Measurements from ENCODE around the gene SPINK13. TPM values are rescaled to one million over a fixed set of nuclear protein-coding genes. Genes with fewer than 3 reads are reported as not detected.

Gene SPINK13
- not detected in 2 replicates for total RNA-seq
- long read RNA-seq, result 0 reads

DNA sequence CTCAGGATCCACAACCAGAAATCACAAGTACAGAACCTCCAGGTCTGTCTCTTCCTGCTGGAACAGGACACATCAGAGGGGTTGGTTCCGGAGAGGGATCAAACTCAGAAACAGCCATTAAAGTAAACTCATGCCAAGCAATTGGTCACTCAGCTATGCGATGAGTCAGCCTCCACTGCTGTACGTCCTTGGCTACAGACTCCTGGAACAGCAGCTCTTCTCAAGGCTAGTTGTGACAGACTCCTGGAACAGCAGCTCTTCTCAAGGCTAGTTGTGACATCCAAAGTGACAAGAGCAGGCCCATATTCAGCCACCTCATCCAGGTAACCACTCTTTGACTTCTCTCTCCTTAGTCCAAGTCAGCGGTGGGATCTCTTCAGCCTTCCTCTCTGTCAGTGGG, at the start of gene SPINK13:
Gene SPINK13, plus strand, starts transcription at position 229 of the 400 bp plus-strand sequence. CDS start 1,279 bp downstream, outside the sequence.
- Mint-ChIP-seq H3K27ac (ENCODE audit: unreplicated experiment) (no peak within 1 kb of the TSS), H3K9me3 (ENCODE audit: unreplicated experiment) (no peaks in the 10 kb centered on the region), H3K27me3 (ENCODE audit: unreplicated experiment) (peaks cover 3% of the 10 kb centered on the region), H3K4me3 (ENCODE audit: unreplicated experiment) (no peak within 1 kb of the TSS), H3K4me1 (ENCODE audit: unreplicated experiment) (no peaks in the 10 kb centered on the region), H3K36me3 (ENCODE audit: unreplicated experiment) (no peaks in the 10 kb centered on the region)
- no peak for TF ChIP-seq CTCF (IDR thresholded peaks at IDR 0.05)
- no peak for DNase-seq (ENCODE audit: extremely low spot score, unreplicated experiment)

- no peak overlapping the region for H3K4me3 Mint-ChIP-seq (ENCODE audit: unreplicated experiment)
Observed at GRCh38 chr5:148221508-148221907, 47.1 kb upstream of the SPINK13 start.

DNA sequence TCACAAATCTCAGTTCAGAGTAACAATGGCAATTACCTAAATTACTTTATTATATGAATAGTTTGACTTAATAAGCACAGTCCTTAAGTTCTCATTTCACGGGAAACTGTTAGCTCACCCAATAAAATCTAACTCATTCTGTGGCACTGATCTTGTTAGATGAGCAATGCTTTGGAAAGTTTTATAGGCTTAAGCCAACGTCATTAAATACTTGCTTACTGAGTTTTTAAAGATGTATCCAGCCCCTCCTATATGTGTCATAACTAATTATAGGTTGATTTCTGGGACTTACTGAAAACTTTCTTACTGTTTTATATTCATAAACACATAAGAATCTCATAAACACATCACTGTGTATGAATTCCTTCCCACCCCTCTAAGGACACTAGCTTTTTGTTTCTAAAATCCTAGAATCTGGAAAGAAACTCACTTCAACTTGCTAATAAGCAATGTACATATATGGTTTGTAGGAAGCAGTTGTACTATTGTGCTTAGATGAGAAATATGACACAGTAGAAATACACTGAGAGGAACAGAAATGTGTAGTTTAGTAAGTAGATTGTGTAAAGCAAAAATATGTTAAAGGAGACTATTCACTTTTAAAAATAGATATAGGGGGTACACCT, 44.4 kb upstream of the SPINK13 start:
- H3K27me3 Mint-ChIP-seq (ENCODE audit: unreplicated experiment), result peaks cover 13% of the 10 kb centered on the region
- DNase-seq (ENCODE audit: extremely low spot score, unreplicated experiment), result no peak
- no peaks in the 10 kb centered on the region for H3K9me3 Mint-ChIP-seq (ENCODE audit: unreplicated experiment)
- no peaks in the 10 kb centered on the region for H3K36me3 Mint-ChIP-seq (ENCODE audit: unreplicated experiment)
- no peaks in the 10 kb centered on the region for H3K4me1 Mint-ChIP-seq (ENCODE audit: unreplicated experiment)
- no peak for TF ChIP-seq CTCF (IDR thresholded peaks at IDR 0.05)
- H3K4me3 Mint-ChIP-seq (ENCODE audit: unreplicated experiment), result no peak overlapping the region
- H3K27ac Mint-ChIP-seq (ENCODE audit: unreplicated experiment), result no peak overlapping the region

More at GRCh38 chr5:148221508-148221907, 47.1 kb upstream of the SPINK13 start:
- Mint-ChIP-seq H3K9me3 (ENCODE audit: unreplicated experiment) (no peaks in the 10 kb centered on the region), H3K4me1 (ENCODE audit: unreplicated experiment) (no peaks in the 10 kb centered on the region), H3K27me3 (ENCODE audit: unreplicated experiment) (peaks cover 16% of the 10 kb centered on the region), H3K27ac (ENCODE audit: unreplicated experiment) (no peak overlapping the region), H3K36me3 (ENCODE audit: unreplicated experiment) (no peaks in the 10 kb centered on the region)
- no peak for TF ChIP-seq CTCF (IDR thresholded peaks at IDR 0.05)
- DNase-seq (ENCODE audit: extremely low spot score, unreplicated experiment), result no peak

DNA sequence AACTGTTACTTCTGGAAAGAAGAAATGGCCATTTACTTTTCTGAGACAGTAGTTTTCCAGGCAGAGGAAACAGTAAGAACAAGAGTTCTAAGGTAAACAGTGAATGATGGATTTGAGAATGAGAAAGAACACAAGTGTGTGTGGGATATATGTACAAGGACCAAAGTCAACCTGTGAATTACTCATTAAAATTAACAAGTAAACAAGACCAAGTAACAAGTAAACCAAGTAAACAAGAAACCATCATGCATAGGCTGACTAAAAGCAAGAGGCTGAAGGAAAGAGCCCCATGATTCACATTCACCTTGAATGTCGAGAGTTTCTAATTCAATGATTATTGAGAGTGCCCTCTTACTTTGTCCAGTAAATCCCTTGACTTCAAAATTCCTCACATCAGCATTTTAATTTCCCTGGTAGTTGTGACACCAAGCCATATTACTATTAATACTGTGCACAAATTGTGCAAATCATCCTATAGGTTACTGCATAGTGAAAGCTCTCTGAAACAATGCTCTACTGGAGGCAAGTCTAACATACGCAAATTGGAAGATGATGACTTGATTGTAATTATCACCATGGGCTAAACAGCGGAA, 40.1 kb upstream of the SPINK13 start:
- H3K36me3 Mint-ChIP-seq (ENCODE audit: unreplicated experiment), result no peaks in the 10 kb centered on the region
- no peaks in the 10 kb centered on the region for H3K9me3 Mint-ChIP-seq (ENCODE audit: unreplicated experiment)
- DNase-seq (ENCODE audit: extremely low spot score, unreplicated experiment), result no peak
- H3K4me3 Mint-ChIP-seq (ENCODE audit: unreplicated experiment), result no peak overlapping the region
- peaks cover 2% of the 10 kb centered on the region for H3K27me3 Mint-ChIP-seq (ENCODE audit: unreplicated experiment)
- TF ChIP-seq CTCF (IDR thresholded peaks at IDR 0.05), result no peak
- H3K27ac Mint-ChIP-seq (ENCODE audit: unreplicated experiment), result no peak overlapping the region
- H3K4me1 Mint-ChIP-seq (ENCODE audit: unreplicated experiment), result no peaks in the 10 kb centered on the region

- no peaks in the 10 kb centered on the region for H3K4me1 Mint-ChIP-seq (ENCODE audit: unreplicated experiment)
- no peak for TF ChIP-seq CTCF (IDR thresholded peaks at IDR 0.05)
- H3K9me3 Mint-ChIP-seq (ENCODE audit: unreplicated experiment), result no peaks in the 10 kb centered on the region
- H3K27ac Mint-ChIP-seq (ENCODE audit: unreplicated experiment), result no peak overlapping the region
- no peak for DNase-seq (ENCODE audit: extremely low spot score, unreplicated experiment)
- H3K27me3 Mint-ChIP-seq (ENCODE audit: unreplicated experiment), result peaks cover 2% of the 10 kb centered on the region
- no peak overlapping the region for H3K4me3 Mint-ChIP-seq (ENCODE audit: unreplicated experiment)
- no peaks in the 10 kb centered on the region for H3K36me3 Mint-ChIP-seq (ENCODE audit: unreplicated experiment)
Observed at GRCh38 chr5:148229840-148230239, 38.8 kb upstream of the SPINK13 start.
